ENCODE measurements around the gene ANK2. TPM values are rescaled to one million over a fixed set of nuclear protein-coding genes. Genes with fewer than 3 reads are reported as not detected.

The ANK2 gene
- total RNA-seq, 1 donor from 2014 or later, result 371 TPM

- peak; percentile 32 for DNase-seq
These were observed 240.3 kb downstream of the ANK2 start for GRCh38 chr4:113289766-113290165.

GRCh38 chr4:113290666-113291065 lies 241.2 kb downstream of the ANK2 start:
- DNase-seq, result no peak

- DNase-seq, result peak; percentile 89
These were observed 243.1 kb downstream of the ANK2 start for GRCh38 chr4:113292371-113293042.

- DNase-seq, result peak; percentile 91
These were observed 243.6 kb downstream of the ANK2 start for GRCh38 chr4:113293043-113293560.

GRCh38 chr4:113293674-113294073 lies 244.2 kb downstream of the ANK2 start:
- DNase-seq, result peak; percentile 36

- no peak for DNase-seq
These were observed 245.5 kb downstream of the ANK2 start for GRCh38 chr4:113294908-113295307.

GRCh38 chr4:113300471-113300928 lies 251.0 kb downstream of the ANK2 start:
- DNase-seq, result peak; percentile 63

GRCh38 chr4:113302051-113302450 lies 252.6 kb downstream of the ANK2 start:
- DNase-seq, result no peak

GRCh38 chr4:113303315-113303714 lies 253.9 kb downstream of the ANK2 start:
- DNase-seq, result no peak

- DNase-seq, result no peak
These were observed 261.6 kb downstream of the ANK2 start for GRCh38 chr4:113311047-113311446.

GRCh38 chr4:113312529-113312928 lies 263.1 kb downstream of the ANK2 start:
- DNase-seq, result no peak

- no peak for DNase-seq
These were observed 265.0 kb downstream of the ANK2 start for GRCh38 chr4:113314426-113314825.

- DNase-seq, result peak; percentile 17
These were observed 267.4 kb downstream of the ANK2 start for GRCh38 chr4:113316879-113317278.

- DNase-seq, result no peak
These were observed 268.1 kb downstream of the ANK2 start for GRCh38 chr4:113317523-113317922.

GRCh38 chr4:113322736-113323135 lies 273.3 kb downstream of the ANK2 start:
- DNase-seq, result no peak

GRCh38 chr4:113325876-113326615 lies 276.6 kb downstream of the ANK2 start:
- DNase-seq, result no peak

- peak; percentile 57 for DNase-seq
These were observed 278.0 kb downstream of the ANK2 start for GRCh38 chr4:113327494-113327893.

GRCh38 chr4:113328514-113328913 lies 279.1 kb downstream of the ANK2 start:
- DNase-seq, result no peak

GRCh38 chr4:113330200-113330599 lies 280.7 kb downstream of the ANK2 start:
- no peak for DNase-seq

GRCh38 chr4:113331811-113332210 lies 282.4 kb downstream of the ANK2 start:
- no peak for DNase-seq

- DNase-seq, result no peak
These were observed 283.2 kb downstream of the ANK2 start for GRCh38 chr4:113332701-113333100.

- DNase-seq, result no peak
These were observed 286.3 kb downstream of the ANK2 start for GRCh38 chr4:113335746-113336145.

- no peak for DNase-seq
These were observed 287.1 kb downstream of the ANK2 start for GRCh38 chr4:113336556-113336955.

GRCh38 chr4:113339430-113339813 lies 290.0 kb downstream of the ANK2 start:
- no peak for DNase-seq
